GM12878 (cell line): ENCODE measurements around the gene ZNF239. TPM values are rescaled to one million over a fixed set of nuclear protein-coding genes. Genes with fewer than 3 reads are reported as not detected.

Experiments
- ATAC-seq: fragments of 200-7000 bp; cut with Tn5 transposase; 3 replicates; pipeline ENCODE4 v1.9.1; 2020; ENCODE audit warnings: mild to moderate bottlenecking, moderate library complexity
- BruUV-seq: library from RNA; stranded (reverse); fragments of 400-500 nt; replicated peaks from 2 replicates; lab custom pipeline; 2021; lab: Mats Ljungman, UMichigan
- CTCF ChIA-PET: fragments of 300-600 bp; sonication (Branson Sonifier 250); formaldehyde crosslinking; extraction: SDS; loops from one replicate; lab custom pipeline; 2021; ENCODE audit warnings: inconsistent platforms; lab: Yijun Ruan, JAX
- POLR2A ChIA-PET: fragments of 350-600 bp; formaldehyde crosslinking; extraction: SDS; loops from one replicate; lab custom pipeline; 2021; ENCODE audit warnings: inconsistent platforms; lab: Charles Lee
- RAD21 ChIA-PET: fragments of 300-600 bp; sonication (Branson Sonifier 250); formaldehyde crosslinking; loops from one replicate; lab custom pipeline; 2023; ENCODE audit warnings: antibody characterized with exemption; ENCODE audit not compliant: unreplicated experiment; lab: Charles Lee
- SMC1A ChIA-PET: fragments of 300-600 bp; sonication (Branson Sonifier 250); formaldehyde crosslinking; loops from one replicate; lab custom pipeline; 2023; ENCODE audit not compliant: unreplicated experiment, uncharacterized antibody; lab: Charles Lee
- DNase-seq: peaks from one replicate; pipeline ENCODE4 v3.0.0-alpha.2; 2011; ENCODE audit warnings: low read depth, low spot score
- FAIRE-seq: peaks from 3 replicates; lab custom pipeline; 2011; peaks lifted over from hg19 to GRCh38; lab: Jason Lieb, UNC
- H2AFZ ChIP-seq: 2 replicates; pipeline ENCODE4 v1.6.0; 2011; ENCODE audit warnings: low read depth, low read length, control low read depth; ENCODE audit not compliant: control insufficient read depth
- H3K27ac ChIP-seq: 2 replicates; pipeline ENCODE4 v1.5.1; 2011; ENCODE audit warnings: control low read depth; ENCODE audit not compliant: control insufficient read depth, insufficient read depth
- H3K27me3 ChIP-seq, 2 experiments: replicated peaks in 1 of 2; 2 replicates each; pipeline versions ENCODE4 v1.6.0 to v1.6.1; 2011; ENCODE audit warnings: low read length in 1 of 2; ENCODE audit not compliant: control insufficient read depth in 2 of 2, insufficient read depth in 2 of 2
- H3K36me3 ChIP-seq, 2 experiments: 2 replicates each; pipeline ENCODE4 v1.5.1; 2011; ENCODE audit warnings: low read length in 1 of 2; ENCODE audit not compliant: control insufficient read depth in 2 of 2, insufficient read depth in 2 of 2
- H3K4me1 ChIP-seq: 2 replicates; pipeline ENCODE4 v1.6.1; 2011; ENCODE audit warnings: mild to moderate bottlenecking, low read length, moderate library complexity, mixed read lengths; ENCODE audit not compliant: control insufficient read depth, insufficient read depth
- H3K4me2 ChIP-seq: 2 replicates; pipeline ENCODE4 v1.6.0; 2011; ENCODE audit warnings: control low read depth; ENCODE audit not compliant: control insufficient read depth, insufficient read depth
- H3K4me3 ChIP-seq: fragments of 200-600 bp; sonication (generic); 2 replicates; pipeline ENCODE4 v1.5.1; 2016
- H3K79me2 ChIP-seq: 2 replicates; pipeline ENCODE4 v1.6.0; 2011; ENCODE audit warnings: low read length; ENCODE audit not compliant: control insufficient read depth, insufficient read depth
- H3K9ac ChIP-seq: 2 replicates; pipeline ENCODE4 v1.8.0; 2011; ENCODE audit warnings: low read length, control low read depth, mixed read lengths; ENCODE audit not compliant: control insufficient read depth, insufficient read depth
- H3K9me3 ChIP-seq: replicated peaks from 3 replicates; pipeline ENCODE4 v1.5.1; 2011; ENCODE audit warnings: mild to moderate bottlenecking, low read length; ENCODE audit not compliant: control insufficient read depth, insufficient read depth
- H4K20me1 ChIP-seq: 2 replicates; pipeline ENCODE4 v1.6.0; 2011; ENCODE audit not compliant: control insufficient read depth, insufficient read depth
- ASH2L ChIP-seq: fragments of 300-600, 200-600 bp; sonication (generic); IDR thresholded peaks from 2 replicates; pipeline ENCODE4 v1.6.1; 2017; ENCODE audit warnings: low read depth, mild to moderate bottlenecking, borderline replicate concordance
- BACH1 ChIP-seq: fragments of 450-650 bp; IDR thresholded peaks from 2 replicates; pipeline ENCODE4 v1.6.1; 2017; ENCODE audit warnings: mild to moderate bottlenecking, borderline replicate concordance
- CEBPB ChIP-seq, 2 experiments: fragments of 150-350 bp in 1 of 2; IDR thresholded peaks; 2 replicates each; pipeline ENCODE4 v1.6.1; 2012 to 2014; ENCODE audit warnings: low read depth in 2 of 2, low read length in 2 of 2, borderline replicate concordance in 1 of 2, inconsistent platforms in 1 of 2
- CREB1 ChIP-seq: IDR thresholded peaks from 2 replicates; pipeline ENCODE4 v1.6.1; 2012; ENCODE audit warnings: low read depth, mild to moderate bottlenecking, inconsistent platforms
- DPF2 ChIP-seq: fragments of 450-650 bp; IDR thresholded peaks from 2 replicates; pipeline ENCODE4 v1.6.1; 2017; ENCODE audit warnings: mild to moderate bottlenecking
- FOS ChIP-seq: IDR thresholded peaks from 3 replicates; pipeline ENCODE4 v1.6.1; 2011; ENCODE audit warnings: borderline replicate concordance; ENCODE audit not compliant: insufficient read length; ENCODE audit errors: extremely low read depth
- LARP7 ChIP-seq: fragments of 450-650 bp; IDR thresholded peaks from 2 replicates; pipeline ENCODE4 v1.6.1; 2017; ENCODE audit warnings: mild to moderate bottlenecking
- NR2C1 ChIP-seq: fragments of 450-650 bp; IDR thresholded peaks from 2 replicates; pipeline ENCODE4 v1.6.1; 2017; ENCODE audit warnings: antibody characterized with exemption, mild to moderate bottlenecking, moderate library complexity
- POLR2A ChIP-seq: IDR thresholded peaks from 2 replicates; pipeline ENCODE4 v1.6.1; 2011; ENCODE audit warnings: low read depth, mild to moderate bottlenecking, low read length
- POLR2AphosphoS2 ChIP-seq: IDR thresholded peaks from 2 replicates; pipeline ENCODE4 v1.6.1; 2011; ENCODE audit warnings: low read depth, mild to moderate bottlenecking, low read length, improper control_type of control experiment, moderate library complexity
- RBBP5 ChIP-seq: fragments of 200-600 bp; sonication (generic); conservative IDR thresholded peaks from 2 replicates; pipeline ENCODE4 v1.6.1; 2016
- YBX1 ChIP-seq: fragments of 450-650 bp; IDR thresholded peaks from 2 replicates; pipeline ENCODE4 v1.6.1; 2016; ENCODE audit warnings: antibody characterized with exemption
- WGBS: methylation state at CpG from one replicate; pipeline ENCODE4 v1.1.6; 2016; ENCODE audit warnings: low lambda C conversion rate; ENCODE audit not compliant: insufficient replicate concordance, insufficient coverage; ENCODE audit errors: missing lambda C conversion rate; 5-methylcytosine and 5-hydroxymethylcytosine counted together
- in situ Hi-C: fragments of 300-500 bp; cut with MboI; formaldehyde crosslinking; loops from 9 replicates; pipeline ENCODE4 v1.14.3; 2018; ENCODE audit warnings: mixed read lengths
- intact Hi-C: fragments of 100-400 bp; cut with micrococcal nuclease; formaldehyde crosslinking; loops from one replicate; pipeline ENCODE4 v1.14.2; 2022; ENCODE audit not compliant: unreplicated experiment
- polyA plus RNA-seq, 11 experiments: library from polyadenylated mRNA; depleted of rRNA in 4 of 11; unstranded in 6 of 11; stranded (reverse) in 5 of 11; fragments of >200 nt; fragmentation: Nextera tagmentation in 4 of 11; fragmentation: Illumina TruSeq in 1 of 11; extraction: Ambion mirVana in 4 of 11; extraction: Trizol in 1 of 11; gene quantifications; 1 replicate in 1 of 11; 2 replicates in 10 of 11; pipeline versions ENCODE4 v1.2.1 to v1.2.3, GENCODE V29; 2011 to 2016; ENCODE audit warnings: inconsistent platforms in 2 of 11, missing spikeins in 2 of 11, low read depth in 1 of 11
- total RNA-seq, 4 experiments: library from RNA; depleted of rRNA in 3 of 4; stranded (reverse); fragments of >200 nt in 3 of 4; fragmentation: Illumina TruSeq in 1 of 4; extraction: Trizol in 1 of 4; gene quantifications; 2 replicates each; pipeline versions ENCODE4 v1.2.1 to v1.2.3, GENCODE V29; 2013 to 2021
- TF ChIP-seq, protein P1 (sequence below): fragments of 450-650 bp; IDR thresholded peaks from 2 replicates; pipeline ENCODE4 v1.6.1; 2017; ENCODE audit warnings: borderline replicate concordance
- TF ChIP-seq, protein P2 (sequence below): fragments of 150-350 bp; IDR thresholded peaks from 2 replicates; pipeline ENCODE4 v1.6.1; 2014; ENCODE audit warnings: mild to moderate bottlenecking, low read depth, low read length
- TF ChIP-seq, protein P3 (sequence below): IDR thresholded peaks from 2 replicates; pipeline ENCODE4 v1.6.1; 2011; ENCODE audit warnings: mild to moderate bottlenecking, low read depth, low read length, moderate library complexity; ENCODE audit not compliant: insufficient replicate concordance

The ZNF239 gene
- total and polyA plus RNA-seq, 10 of the 15 experiments (the other 5 are each of a cell fraction or from before 2014, with no cell fraction given): 0.12 to 0.75 (median 0.43) TPM

DNA sequence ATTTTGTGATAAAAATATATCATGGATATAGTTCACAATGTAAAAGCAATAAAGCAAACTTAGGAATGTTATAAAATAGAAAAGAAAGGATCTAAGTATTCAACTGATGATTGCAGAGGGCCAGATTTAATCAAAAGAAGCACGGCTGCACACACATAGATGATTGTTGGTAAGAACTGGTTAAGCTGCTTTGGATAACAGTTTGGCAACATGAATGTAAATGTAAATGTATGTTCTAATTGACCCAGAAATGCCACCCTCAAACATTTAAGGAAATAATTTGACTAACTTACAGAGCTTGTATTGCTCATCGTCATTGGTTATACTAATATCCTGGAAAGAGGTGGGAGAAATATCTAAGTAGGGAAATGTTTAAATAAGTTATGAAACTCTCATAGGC, 45.0 kb upstream of the ZNF239 start:
- Histone ChIP-seq H3K27ac (no peak overlapping the region), H4K20me1 (no peaks in the 10 kb centered on the region), H3K4me3 (no peak overlapping the region), H3K4me1 (no peaks in the 10 kb centered on the region), H3K36me3 (no peaks in the 10 kb centered on the region; a peak in 3 of 4 replicates), H3K9ac (no peak overlapping the region), H3K27me3 (no peaks in the 10 kb centered on the region), H2AFZ (no peak overlapping the region), H3K4me2 (no peak overlapping the region), H3K79me2 (no peaks in the 10 kb centered on the region), H3K9me3 (peaks cover 22% of the 10 kb centered on the region)
- intact Hi-C loops (no loop called here), in situ Hi-C loops (no loop called here)
- no TSS peak for BruUV-seq
- no peak for ATAC-seq
- ChIA-PET SMC1A (interaction anchor here (0.6 kb wide), 1 partner anchor 23 kb away, joined by 3 read pairs; no protein-coding TSS in a partner anchor), POLR2A (no interaction called here), RAD21 (no interaction called here), CTCF (no interaction called here)
- DNase-seq: no peak
- 67% methylated on average over 2 of the region's 2 CpGs for WGBS
- no peak for TF ChIP-seq YBX1
- no peak for FAIRE-seq

DNA sequence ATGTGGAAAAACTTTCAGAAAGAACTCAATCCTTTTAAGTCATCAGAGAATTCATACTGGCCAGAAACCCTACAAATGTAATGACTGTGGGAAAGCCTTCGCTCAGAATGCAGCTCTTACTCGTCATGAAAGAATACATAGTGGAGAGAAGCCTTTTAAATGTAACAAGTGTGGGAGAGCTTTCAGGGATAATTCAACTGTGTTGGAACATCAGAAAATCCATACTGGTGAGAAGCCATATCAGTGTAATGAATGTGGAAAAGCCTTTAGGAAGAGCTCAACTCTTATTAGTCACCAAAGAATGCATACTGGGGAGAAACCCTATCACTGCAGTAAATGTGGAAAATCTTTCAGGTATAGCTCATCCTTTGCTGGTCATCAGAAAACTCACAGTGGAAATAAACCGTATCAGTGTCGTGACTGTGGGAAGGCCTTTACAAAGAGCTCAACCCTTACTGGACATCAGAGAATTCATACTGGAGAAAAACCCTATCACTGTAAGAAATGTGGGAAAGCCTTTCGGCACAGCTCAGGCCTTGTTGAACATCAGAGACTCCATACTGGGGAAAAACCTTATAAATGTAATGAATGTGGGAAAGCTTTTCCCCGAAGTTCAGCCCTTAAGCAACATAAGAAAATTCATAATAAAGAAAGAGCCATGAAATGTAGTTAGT, 42.4 kb upstream of the ZNF239 start:
- no peaks in the 10 kb centered on the region for H4K20me1 ChIP-seq
- RAD21 ChIA-PET: no interaction called here
- no peak overlapping the region for H2AFZ ChIP-seq
- DNase-seq (no peak), FAIRE-seq (no peak), ATAC-seq (no peak)
- H3K27me3 ChIP-seq: no peaks in the 10 kb centered on the region
- no peak overlapping the region for H3K4me2 ChIP-seq
- POLR2A ChIA-PET: no interaction called here
- H3K4me1 ChIP-seq: no peaks in the 10 kb centered on the region
- H3K9ac ChIP-seq: no peak overlapping the region
- H3K9me3 ChIP-seq: peaks cover 27% of the 10 kb centered on the region
- CTCF ChIA-PET: no interaction called here
- no peaks in the 10 kb centered on the region for H3K79me2 ChIP-seq
- H3K27ac ChIP-seq: no peak overlapping the region
- H3K36me3 ChIP-seq: peaks cover 0 to 3% of the 10 kb centered on the region in 2 experiments
- WGBS: 61% methylated on average over 6 of the region's 6 CpGs
- no TSS peak for BruUV-seq
- SMC1A ChIA-PET: interaction anchor here (0.6 kb wide), 1 partner anchor 12 kb away, joined by 3 read pairs; no protein-coding TSS in a partner anchor
- H3K4me3 ChIP-seq: no peak overlapping the region
- in situ Hi-C loops (no loop called here), intact Hi-C loops (no loop called here)
- TF ChIP-seq FOS (no peak), POLR2AphosphoS2 (no peak), ASH2L (no peak), RBBP5 (no peak), POLR2A (no peak), NR2C1 (no peak), DPF2 (no peak), CREB1 (no peak), CEBPB (IDR thresholded peaks at IDR 0.05; ENCODE audit: borderline replicate concordance in 1 of 2, low read depth in 2 of 2, low read length in 2 of 2) (no peak), BACH1 (no peak), LARP7 (no peak)
- TF ChIP-seq, protein P1, sequence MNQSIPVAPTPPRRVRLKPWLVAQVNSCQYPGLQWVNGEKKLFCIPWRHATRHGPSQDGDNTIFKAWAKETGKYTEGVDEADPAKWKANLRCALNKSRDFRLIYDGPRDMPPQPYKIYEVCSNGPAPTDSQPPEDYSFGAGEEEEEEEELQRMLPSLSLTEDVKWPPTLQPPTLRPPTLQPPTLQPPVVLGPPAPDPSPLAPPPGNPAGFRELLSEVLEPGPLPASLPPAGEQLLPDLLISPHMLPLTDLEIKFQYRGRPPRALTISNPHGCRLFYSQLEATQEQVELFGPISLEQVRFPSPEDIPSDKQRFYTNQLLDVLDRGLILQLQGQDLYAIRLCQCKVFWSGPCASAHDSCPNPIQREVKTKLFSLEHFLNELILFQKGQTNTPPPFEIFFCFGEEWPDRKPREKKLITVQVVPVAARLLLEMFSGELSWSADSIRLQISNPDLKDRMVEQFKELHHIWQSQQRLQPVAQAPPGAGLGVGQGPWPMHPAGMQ: no peak
- TF ChIP-seq, protein P2, sequence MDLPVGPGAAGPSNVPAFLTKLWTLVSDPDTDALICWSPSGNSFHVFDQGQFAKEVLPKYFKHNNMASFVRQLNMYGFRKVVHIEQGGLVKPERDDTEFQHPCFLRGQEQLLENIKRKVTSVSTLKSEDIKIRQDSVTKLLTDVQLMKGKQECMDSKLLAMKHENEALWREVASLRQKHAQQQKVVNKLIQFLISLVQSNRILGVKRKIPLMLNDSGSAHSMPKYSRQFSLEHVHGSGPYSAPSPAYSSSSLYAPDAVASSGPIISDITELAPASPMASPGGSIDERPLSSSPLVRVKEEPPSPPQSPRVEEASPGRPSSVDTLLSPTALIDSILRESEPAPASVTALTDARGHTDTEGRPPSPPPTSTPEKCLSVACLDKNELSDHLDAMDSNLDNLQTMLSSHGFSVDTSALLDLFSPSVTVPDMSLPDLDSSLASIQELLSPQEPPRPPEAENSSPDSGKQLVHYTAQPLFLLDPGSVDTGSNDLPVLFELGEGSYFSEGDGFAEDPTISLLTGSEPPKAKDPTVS: no peak
- TF ChIP-seq, protein P3, sequence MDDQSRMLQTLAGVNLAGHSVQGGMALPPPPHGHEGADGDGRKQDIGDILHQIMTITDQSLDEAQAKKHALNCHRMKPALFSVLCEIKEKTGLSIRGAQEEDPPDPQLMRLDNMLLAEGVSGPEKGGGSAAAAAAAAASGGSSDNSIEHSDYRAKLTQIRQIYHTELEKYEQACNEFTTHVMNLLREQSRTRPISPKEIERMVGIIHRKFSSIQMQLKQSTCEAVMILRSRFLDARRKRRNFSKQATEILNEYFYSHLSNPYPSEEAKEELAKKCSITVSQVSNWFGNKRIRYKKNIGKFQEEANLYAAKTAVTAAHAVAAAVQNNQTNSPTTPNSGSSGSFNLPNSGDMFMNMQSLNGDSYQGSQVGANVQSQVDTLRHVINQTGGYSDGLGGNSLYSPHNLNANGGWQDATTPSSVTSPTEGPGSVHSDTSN: no peak
